GM18526 (cell line): ENCODE results near the gene NDE1.
A peak's percentile ranks its signal among the peaks of the same experiment; 100 is the strongest.

Experiments
- POLR2A ChIP-seq: IDR thresholded peaks from 3 replicates; pipeline ENCODE4 v1.6.1; 2011; ENCODE audit not compliant: insufficient read length; ENCODE audit errors: extremely low read depth

NDE1 gene

GRCh38 chr16:15650019-15650697, at the start of gene NDE1:
NDE1 (plus strand) TSS chr16:15650245; CDS start chr16:15664779, 14,534 bp downstream.
- peak; percentile 67 for TF ChIP-seq POLR2A

GRCh38 chr16:15601212-15601879, 48.7 kb upstream of the NDE1 start:
- TF ChIP-seq POLR2A: no peak

GRCh38 chr16:15602285-15603044, 47.6 kb upstream of the NDE1 start:
- TF ChIP-seq POLR2A: no peak

GRCh38 chr16:15604460-15605440, 45.3 kb upstream of the NDE1 start:
- no peak for TF ChIP-seq POLR2A

- no peak for TF ChIP-seq POLR2A
These were observed 44.1 kb upstream of the NDE1 start for GRCh38 chr16:15605839-15606517.

- TF ChIP-seq POLR2A: no peak
These were observed 43.4 kb upstream of the NDE1 start for GRCh38 chr16:15606518-15607220.

GRCh38 chr16:15607700-15608396, 42.2 kb upstream of the NDE1 start:
- TF ChIP-seq POLR2A: no peak

GRCh38 chr16:15608398-15609285, 41.4 kb upstream of the NDE1 start:
- TF ChIP-seq POLR2A: no peak

GRCh38 chr16:15609286-15609649, 40.8 kb upstream of the NDE1 start:
- no peak for TF ChIP-seq POLR2A

- TF ChIP-seq POLR2A: no peak
These were observed 39.6 kb upstream of the NDE1 start for GRCh38 chr16:15610369-15610871.

- TF ChIP-seq POLR2A: no peak
These were observed 38.4 kb upstream of the NDE1 start for GRCh38 chr16:15611610-15612009.

- no peak for TF ChIP-seq POLR2A
These were observed 36.4 kb upstream of the NDE1 start for GRCh38 chr16:15613676-15614075.
